Prostate gland (tissue), 2 donors: ENCODE data around the gene ZMIZ1. TPM values are rescaled to one million over a fixed set of nuclear protein-coding genes. Genes with fewer than 3 reads are reported as not detected.

ENCODE experiments used
- DNase-seq: peaks from one replicate; pipeline ENCODE4 v3.0.0-alpha.2; 2019; ENCODE audit warnings: low spot score
- H3K27ac ChIP-seq, 2 donors: fragments of 200-600 bp; sonication (generic); 2 replicates each; pipeline ENCODE4 v1.5.1; 2017 to 2019
- H3K27me3 ChIP-seq: fragments of 200-600 bp; sonication (generic); replicated peaks from 2 replicates; pipeline ENCODE4 v1.5.1; 2019; ENCODE audit not compliant: insufficient read depth
- H3K36me3 ChIP-seq, 2 donors: fragments of 200-600 bp; sonication (generic); 1 replicate in 1 of 2; 2 replicates in 1 of 2; pipeline versions ENCODE4 v1.5.1 to v1.8.1; 2017 to 2019
- H3K4me1 ChIP-seq: fragments of 200-600 bp; sonication (generic); replicated peaks from 2 replicates; pipeline ENCODE4 v1.5.1; 2019
- H3K4me3 ChIP-seq, 2 donors: fragments of 200-600 bp; sonication (generic); 2 replicates each; pipeline ENCODE4 v1.5.1; 2017 to 2019
- H3K9me3 ChIP-seq: fragments of 200-600 bp; sonication (generic); 2 replicates; pipeline ENCODE4 v1.5.1; 2017
- POLR2A ChIP-seq: fragments of 450-650 bp; IDR thresholded peaks from one replicate; pipeline ENCODE4 v1.6.1; 2016; ENCODE audit warnings: antibody characterized with exemption, mild to moderate bottlenecking
- POLR2AphosphoS5 ChIP-seq: sonication (generic); formaldehyde crosslinking; IDR thresholded peaks from one replicate; pipeline ENCODE4 v1.6.1; 2017; ENCODE audit warnings: antibody characterized with exemption
- WGBS: methylation state at CpG from one replicate; pipeline ENCODE4 v1.1.5; 2018; 5-methylcytosine and 5-hydroxymethylcytosine counted together
- intact Hi-C: fragments of 100-400 bp; cut with DNase I; formaldehyde crosslinking; loops from one replicate; pipeline ENCODE4 v1.14.2; 2022
- total RNA-seq, 2 donors: library from RNA; depleted of rRNA; stranded (reverse); fragments of >200 nt; gene quantifications; one replicate each; pipeline ENCODE4 v1.1.0, GENCODE V29; 2016
- TF ChIP-seq, protein P1 (sequence below), 4 experiments: fragments of 200-600 bp in 2 of 4; fragments of 450-650 bp in 2 of 4; sonication (generic) in 2 of 4; IDR thresholded peaks; 1 replicate in 3 of 4; 2 replicates in 1 of 4; pipeline ENCODE4 v1.5.1; 2016 to 2019; ENCODE audit warnings: antibody characterized with exemption in 4 of 4, mild to moderate bottlenecking in 2 of 4, moderate library complexity in 2 of 4

ZMIZ1 gene
- total RNA-seq, 2 donors from 2014 or later: 69.6 to 78.5 TPM

DNA sequence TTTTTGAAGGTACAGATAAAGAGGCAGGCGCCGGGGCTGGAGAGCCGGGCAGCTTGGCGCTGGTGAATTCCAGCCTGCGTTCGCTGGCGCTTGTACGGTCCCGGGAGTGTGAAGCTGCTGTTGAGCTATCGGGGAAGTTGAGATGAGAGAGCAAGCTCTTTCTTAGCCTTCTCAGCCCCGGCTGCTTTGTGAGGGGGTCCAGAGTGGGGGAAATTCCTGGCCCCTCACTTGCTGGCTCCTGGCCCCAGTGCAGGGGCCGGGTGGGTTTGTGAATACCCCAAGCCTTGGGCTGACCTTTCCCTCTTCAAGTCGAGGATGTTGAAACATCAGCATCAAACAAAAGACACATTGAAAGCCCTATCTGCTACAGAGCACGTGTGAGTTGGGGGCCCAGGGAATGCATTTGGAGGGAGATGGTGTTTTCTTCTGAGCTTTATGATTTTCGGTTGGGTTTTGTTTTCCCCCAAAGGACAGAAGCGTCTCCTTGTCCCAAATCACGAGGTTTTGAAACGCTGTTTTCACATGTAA, 2.7 kb downstream of the ZMIZ1 start:
- TF ChIP-seq POLR2AphosphoS5: no peak
- peak; percentile 59 for TF ChIP-seq POLR2A
- TF ChIP-seq, protein P1, sequence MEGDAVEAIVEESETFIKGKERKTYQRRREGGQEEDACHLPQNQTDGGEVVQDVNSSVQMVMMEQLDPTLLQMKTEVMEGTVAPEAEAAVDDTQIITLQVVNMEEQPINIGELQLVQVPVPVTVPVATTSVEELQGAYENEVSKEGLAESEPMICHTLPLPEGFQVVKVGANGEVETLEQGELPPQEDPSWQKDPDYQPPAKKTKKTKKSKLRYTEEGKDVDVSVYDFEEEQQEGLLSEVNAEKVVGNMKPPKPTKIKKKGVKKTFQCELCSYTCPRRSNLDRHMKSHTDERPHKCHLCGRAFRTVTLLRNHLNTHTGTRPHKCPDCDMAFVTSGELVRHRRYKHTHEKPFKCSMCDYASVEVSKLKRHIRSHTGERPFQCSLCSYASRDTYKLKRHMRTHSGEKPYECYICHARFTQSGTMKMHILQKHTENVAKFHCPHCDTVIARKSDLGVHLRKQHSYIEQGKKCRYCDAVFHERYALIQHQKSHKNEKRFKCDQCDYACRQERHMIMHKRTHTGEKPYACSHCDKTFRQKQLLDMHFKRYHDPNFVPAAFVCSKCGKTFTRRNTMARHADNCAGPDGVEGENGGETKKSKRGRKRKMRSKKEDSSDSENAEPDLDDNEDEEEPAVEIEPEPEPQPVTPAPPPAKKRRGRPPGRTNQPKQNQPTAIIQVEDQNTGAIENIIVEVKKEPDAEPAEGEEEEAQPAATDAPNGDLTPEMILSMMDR (IDR thresholded peaks at IDR 0.05): peak in 1 of 4 experiments; percentile 2
- Histone ChIP-seq H3K36me3 (no peaks in the 10 kb centered on the region), H3K27me3 (no peaks in the 10 kb centered on the region), H3K4me1 (peaks cover 39% of the 10 kb centered on the region), H3K27ac (peak overlapping the region; percentile 97 to 99), H3K4me3 (peak overlapping the region; percentile 92 to 93), H3K9me3 (no peaks in the 10 kb centered on the region)
- no peak for DNase-seq
- intact Hi-C loops: loop anchor here (2.0 to 5.0 kb wide), 5 partner anchors 41 to 859 kb away; no protein-coding TSS in a partner anchor
- 6% methylated on average over 18 of the region's 18 CpGs for WGBS

DNA sequence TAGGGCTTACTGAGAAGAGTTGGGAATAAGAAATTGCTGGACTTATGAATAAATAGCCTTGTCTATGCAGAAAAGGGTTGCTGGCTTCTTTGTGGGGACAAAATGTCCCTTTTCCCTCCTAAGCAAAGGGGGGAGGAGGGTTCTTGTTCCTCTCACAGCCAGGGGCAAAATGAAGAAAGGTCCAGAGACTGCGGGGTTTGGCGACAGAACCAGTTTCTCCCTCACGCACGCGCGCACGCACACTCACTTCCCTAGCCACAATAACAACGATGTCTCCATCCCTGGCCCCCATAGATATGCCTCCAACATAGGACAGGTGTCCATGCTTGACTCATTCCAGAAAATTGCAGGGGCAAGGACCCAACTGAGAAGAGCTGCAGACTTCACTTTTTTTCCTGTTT, 3.3 kb downstream of the ZMIZ1 start:
- Histone ChIP-seq H3K27ac (peak overlapping the region; percentile 97 to 99), H3K27me3 (no peaks in the 10 kb centered on the region), H3K36me3 (no peaks in the 10 kb centered on the region), H3K4me3 (peak overlapping the region; percentile 92 to 93), H3K4me1 (peaks cover 43% of the 10 kb centered on the region), H3K9me3 (no peaks in the 10 kb centered on the region)
- no peak for DNase-seq
- TF ChIP-seq POLR2A: no peak
- TF ChIP-seq POLR2AphosphoS5: peak; percentile 15
- intact Hi-C loops: loop anchor here (5.0 kb wide), 4 partner anchors 85 to 860 kb away; no protein-coding TSS in a partner anchor
- 17% methylated on average over 8 of the region's 8 CpGs for WGBS

DNA sequence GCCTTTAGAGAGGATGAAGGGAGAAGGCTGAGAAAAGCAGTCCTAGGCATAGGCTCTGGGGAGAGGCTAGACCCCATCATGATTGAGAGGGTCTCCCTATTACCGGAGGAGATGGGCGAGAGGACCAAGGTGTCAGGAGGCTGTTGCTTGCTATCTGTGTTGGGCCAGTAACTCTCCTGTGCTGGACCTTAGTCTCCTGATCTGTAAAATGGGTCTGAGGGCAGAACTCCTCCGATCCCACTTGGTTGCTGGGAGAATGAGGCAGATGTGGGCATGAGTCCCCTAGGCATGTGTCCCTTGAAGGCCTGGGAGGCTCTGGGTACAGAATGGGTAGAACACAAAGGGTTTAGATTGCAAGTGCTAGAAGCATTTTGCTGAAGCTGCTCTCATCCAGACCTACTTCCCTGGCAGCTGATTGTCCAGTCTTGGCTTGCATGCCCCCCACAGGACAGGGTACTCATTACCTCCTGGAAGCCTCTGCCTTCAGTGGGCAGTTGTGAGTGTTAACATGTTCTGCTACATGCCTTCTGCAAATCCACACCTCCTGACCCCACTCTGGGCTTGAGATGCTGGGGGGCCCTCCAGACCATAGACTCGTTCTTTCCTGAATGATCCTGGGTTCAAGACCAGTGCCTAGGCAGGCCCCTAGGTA, 4.4 kb downstream of the ZMIZ1 start:
- WGBS: 86% methylated on average over 4 of the region's 4 CpGs
- H3K4me1 ChIP-seq: peaks cover 43% of the 10 kb centered on the region
- DNase-seq: no peak
- peak overlapping the region; percentile 97 to 99 for H3K27ac ChIP-seq
- intact Hi-C loops: loop anchor here (5.0 kb wide), 4 partner anchors 84 to 861 kb away; no protein-coding TSS in a partner anchor
- H3K36me3 ChIP-seq: no peaks in the 10 kb centered on the region
- H3K9me3 ChIP-seq: no peaks in the 10 kb centered on the region
- TF ChIP-seq POLR2A: no peak
- TF ChIP-seq, protein P1 (IDR thresholded peaks at IDR 0.05): no peak
- no peak for TF ChIP-seq POLR2AphosphoS5
- H3K4me3 ChIP-seq: no peak overlapping the region
- H3K27me3 ChIP-seq: no peaks in the 10 kb centered on the region

DNA sequence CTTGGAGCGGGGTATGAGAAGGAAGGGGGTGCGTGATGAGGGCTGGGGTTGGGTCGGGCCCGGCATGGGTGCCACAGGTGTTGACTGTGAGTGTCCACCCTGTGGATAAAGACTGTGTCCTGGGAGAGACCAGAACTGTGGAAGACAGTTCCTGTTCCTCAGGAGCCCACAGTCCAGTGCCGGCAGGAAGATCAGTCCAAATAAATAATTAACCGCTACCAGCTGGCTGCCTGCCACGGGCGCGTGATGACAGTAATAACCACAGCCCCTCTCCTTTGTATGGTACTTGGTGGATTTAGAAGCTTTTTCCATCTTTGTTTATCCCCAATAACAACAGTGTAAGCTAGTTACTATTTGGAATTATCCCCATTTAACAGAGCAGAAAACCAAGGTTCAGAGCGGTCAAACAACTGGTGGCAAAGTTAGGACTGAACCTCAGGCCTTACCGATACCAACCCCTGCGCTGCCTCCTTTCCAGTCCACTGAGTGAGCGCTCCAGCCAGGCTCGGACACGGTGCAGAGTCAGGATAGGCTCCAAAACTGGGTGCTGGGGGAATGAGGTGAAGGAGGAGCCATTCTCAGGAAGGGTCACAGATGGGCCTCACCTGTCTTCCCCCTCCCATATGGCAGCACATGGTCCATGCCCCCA, 5.1 kb downstream of the ZMIZ1 start:
- DNase-seq: no peak
- 43% methylated on average over 15 of the region's 15 CpGs for WGBS
- Histone ChIP-seq H3K36me3 (no peaks in the 10 kb centered on the region), H3K4me1 (peaks cover 43% of the 10 kb centered on the region), H3K4me3 (no peak overlapping the region), H3K27me3 (no peaks in the 10 kb centered on the region), H3K27ac (peak overlapping the region; percentile 97 to 99), H3K9me3 (no peaks in the 10 kb centered on the region)
- no peak for TF ChIP-seq POLR2AphosphoS5
- TF ChIP-seq, protein P1 (IDR thresholded peaks at IDR 0.05): no peak
- TF ChIP-seq POLR2A: no peak
- intact Hi-C loops: loop anchor here (5.0 kb wide), 4 partner anchors 83 to 862 kb away; no protein-coding TSS in a partner anchor

DNA sequence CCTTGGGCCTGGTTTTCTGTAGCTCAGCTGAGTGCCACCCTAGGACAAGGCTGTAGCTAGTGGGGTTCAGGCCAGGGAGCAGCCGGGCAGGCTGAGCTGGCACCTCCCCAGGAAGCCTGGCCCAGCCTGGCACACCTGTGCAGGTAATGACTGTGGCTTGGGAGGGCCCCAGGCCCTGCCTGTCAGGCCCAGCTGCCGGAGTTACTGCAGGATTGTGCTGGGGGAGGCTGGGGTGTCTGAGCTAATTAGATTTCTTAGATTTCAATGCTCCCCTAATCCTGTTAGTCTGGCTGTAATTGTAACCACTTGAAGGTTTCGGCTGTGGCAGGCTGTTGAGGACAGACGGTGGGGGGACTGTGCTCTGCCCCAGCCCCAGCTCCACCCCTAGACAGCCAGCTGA, 6.0 kb downstream of the ZMIZ1 start:
- Histone ChIP-seq H3K27ac (peak overlapping the region; percentile 97 to 99), H3K9me3 (no peaks in the 10 kb centered on the region), H3K4me1 (peaks cover 51% of the 10 kb centered on the region), H3K4me3 (no peak overlapping the region), H3K27me3 (no peaks in the 10 kb centered on the region), H3K36me3 (no peaks in the 10 kb centered on the region)
- intact Hi-C loops: loop anchor here (5.0 kb wide), 4 partner anchors 83 to 862 kb away; no protein-coding TSS in a partner anchor
- TF ChIP-seq POLR2A: no peak
- TF ChIP-seq, protein P1 (IDR thresholded peaks at IDR 0.05): no peak
- TF ChIP-seq POLR2AphosphoS5: peak; percentile 7
- WGBS: 27% methylated on average over 4 of the region's 4 CpGs
- no peak for DNase-seq
